Coronary artery (tissue), 2 donors: ENCODE measurements around the gene DAPP1.
A peak's percentile ranks its signal among the peaks of the same experiment; 100 is the strongest.

ENCODE experiments used
- DNase-seq: peaks from one replicate; pipeline ENCODE4 v3.0.0-alpha.2; 2017; ENCODE audit warnings: low spot score
- H3K27ac ChIP-seq, 2 donors: fragments of 200-600 bp; sonication (generic); one replicate each; pipeline ENCODE4 v1.5.1; 2016 to 2019
- H3K4me3 ChIP-seq: fragments of 200-600 bp; sonication (generic); 2 replicates; pipeline ENCODE4 v1.5.1; 2016; ENCODE audit warnings: mild to moderate bottlenecking, moderate library complexity
- CTCF ChIP-seq: fragments of 200-600 bp; sonication (generic); IDR thresholded peaks from one replicate; pipeline ENCODE4 v1.5.1; 2019; ENCODE audit warnings: antibody characterized with exemption

DAPP1 gene

GRCh38 chr4:99811117-99811516 lies 5.5 kb upstream of the DAPP1 start:
- H3K4me3 ChIP-seq = no peak overlapping the region
- no peak for DNase-seq
- H3K27ac ChIP-seq = no peak overlapping the region
- no peak for TF ChIP-seq CTCF

- Histone ChIP-seq H3K27ac (no peak overlapping the region), H3K4me3 (no peak overlapping the region)
- DNase-seq = no peak
- no peak for TF ChIP-seq CTCF
These were observed 4.8 kb upstream of the DAPP1 start for GRCh38 chr4:99811850-99812249.

GRCh38 chr4:99815597-99816011 lies 1.0 kb upstream of the DAPP1 start:
- TF ChIP-seq CTCF = no peak
- no peak overlapping the region for H3K27ac ChIP-seq
- DNase-seq = no peak

GRCh38 chr4:99817309-99817890 lies 773 bp downstream of the DAPP1 start:
- H3K27ac ChIP-seq = peak overlapping the region in 1 of 2 donors; percentile 41
- H3K4me3 ChIP-seq = peak overlapping the region; percentile 50

More at GRCh38 chr4:99815597-99816011, 1.0 kb upstream of the DAPP1 start:
- no peak overlapping the region for H3K4me3 ChIP-seq

GRCh38 chr4:99818661-99819060 lies 2.0 kb downstream of the DAPP1 start:
- no peak for TF ChIP-seq CTCF
- no peak for DNase-seq
- Histone ChIP-seq H3K27ac (no peak overlapping the region), H3K4me3 (no peak overlapping the region)

More at GRCh38 chr4:99817309-99817890, 773 bp downstream of the DAPP1 start:
- TF ChIP-seq CTCF = no peak
- DNase-seq = no peak

GRCh38 chr4:99821918-99822503 lies 5.4 kb downstream of the DAPP1 start:
- no peak for TF ChIP-seq CTCF
- Histone ChIP-seq H3K27ac (no peak overlapping the region), H3K4me3 (no peak overlapping the region)
- DNase-seq = no peak

- no peak overlapping the region for H3K27ac ChIP-seq
- H3K4me3 ChIP-seq = no peak overlapping the region
- DNase-seq = no peak
- no peak for TF ChIP-seq CTCF
These were observed 6.1 kb downstream of the DAPP1 start for GRCh38 chr4:99822734-99823133.
